SU-DHL-6 (cell line): ENCODE measurements around the gene ING4.
A peak's percentile ranks its signal among the peaks of the same experiment; 100 is the strongest.

Experiments
- H2AFZ ChIP-seq: fragments of 200-600 bp; sonication (generic); 2 replicates; pipeline ENCODE4 v1.6.1; 2014; ENCODE audit warnings: low read depth, mild to moderate bottlenecking, moderate library complexity, mixed read lengths, antibody characterized with exemption, low read length; ENCODE audit not compliant: severe bottlenecking
- H3F3A ChIP-seq: fragments of 200-600 bp; shearing (Covaris generic); 2 replicates; pipeline ENCODE4 v1.6.0; 2016; ENCODE audit warnings: antibody characterized with exemption, mild to moderate bottlenecking; ENCODE audit not compliant: insufficient read depth
- H3K27ac ChIP-seq: fragments of 200-600 bp; sonication (generic); 2 replicates; pipeline ENCODE4 v1.5.1; 2016; ENCODE audit warnings: low read depth, mild to moderate bottlenecking, low read length, moderate library complexity, mixed read lengths
- H3K27me3 ChIP-seq: fragments of 200-600 bp; sonication (generic), shearing (Covaris generic); 2 replicates; pipeline ENCODE4 v1.6.0; 2014; ENCODE audit warnings: mild to moderate bottlenecking, low read length
- H3K36me3 ChIP-seq: fragments of 200-600 bp; sonication (generic); 2 replicates; pipeline ENCODE4 v1.6.1; 2014; ENCODE audit warnings: mild to moderate bottlenecking, low read length, mixed read lengths
- H3K4me2 ChIP-seq: fragments of 300-600, 200-600 bp; shearing (Covaris generic), sonication (generic); 2 replicates; pipeline ENCODE4 v1.6.0; 2014; ENCODE audit warnings: low read length, low read depth, mild to moderate bottlenecking; ENCODE audit not compliant: poor library complexity, severe bottlenecking
- H3K4me3 ChIP-seq: fragments of 200-600 bp; sonication (generic); 2 replicates; pipeline ENCODE4 v1.5.1; 2014; ENCODE audit warnings: antibody characterized with exemption, low read length, mild to moderate bottlenecking, mixed read lengths; ENCODE audit not compliant: insufficient read depth, poor library complexity, severe bottlenecking
- H3K79me2 ChIP-seq: fragments of 200-600 bp; sonication (generic); 2 replicates; pipeline ENCODE4 v1.6.1; 2014; ENCODE audit warnings: mild to moderate bottlenecking, low read length, moderate library complexity; ENCODE audit not compliant: insufficient read depth
- H3K9ac ChIP-seq: fragments of 200-600 bp; sonication (generic); 2 replicates; pipeline ENCODE4 v1.7.0; 2014; ENCODE audit warnings: mild to moderate bottlenecking, low read length
- H3K9me2 ChIP-seq: fragments of 200-600 bp; sonication (generic); replicated peaks from 2 replicates; pipeline ENCODE4 v1.6.1; 2014; ENCODE audit warnings: low read length; ENCODE audit not compliant: insufficient read depth
- H3K9me3 ChIP-seq: fragments of 200-600 bp; sonication (generic); 2 replicates; pipeline ENCODE4 v1.6.1; 2014; ENCODE audit warnings: low read length, mixed read lengths; ENCODE audit not compliant: insufficient read depth
- H4K20me1 ChIP-seq: fragments of 200-600 bp; sonication (generic); 2 replicates; pipeline ENCODE4 v1.6.1; 2014; ENCODE audit warnings: low read depth, mild to moderate bottlenecking, antibody characterized with exemption, low read length, moderate library complexity, mixed read lengths
- EZH2phosphoT487 ChIP-seq: fragments of 200-600 bp; sonication (generic), shearing (Covaris generic); conservative IDR thresholded peaks from 2 replicates; pipeline ENCODE4 v1.6.1; 2018; ENCODE audit warnings: mild to moderate bottlenecking, antibody characterized with exemption, low read length, moderate library complexity, mixed read lengths
- TF ChIP-seq, protein P1 (sequence below): fragments of 200-600 bp; sonication (generic); IDR thresholded peaks from one replicate; pipeline ENCODE4 v1.5.1; 2017; ENCODE audit warnings: antibody characterized with exemption, mild to moderate bottlenecking, low read length, moderate library complexity; ENCODE audit not compliant: insufficient read depth, poor library complexity, severe bottlenecking

The ING4 gene

DNA sequence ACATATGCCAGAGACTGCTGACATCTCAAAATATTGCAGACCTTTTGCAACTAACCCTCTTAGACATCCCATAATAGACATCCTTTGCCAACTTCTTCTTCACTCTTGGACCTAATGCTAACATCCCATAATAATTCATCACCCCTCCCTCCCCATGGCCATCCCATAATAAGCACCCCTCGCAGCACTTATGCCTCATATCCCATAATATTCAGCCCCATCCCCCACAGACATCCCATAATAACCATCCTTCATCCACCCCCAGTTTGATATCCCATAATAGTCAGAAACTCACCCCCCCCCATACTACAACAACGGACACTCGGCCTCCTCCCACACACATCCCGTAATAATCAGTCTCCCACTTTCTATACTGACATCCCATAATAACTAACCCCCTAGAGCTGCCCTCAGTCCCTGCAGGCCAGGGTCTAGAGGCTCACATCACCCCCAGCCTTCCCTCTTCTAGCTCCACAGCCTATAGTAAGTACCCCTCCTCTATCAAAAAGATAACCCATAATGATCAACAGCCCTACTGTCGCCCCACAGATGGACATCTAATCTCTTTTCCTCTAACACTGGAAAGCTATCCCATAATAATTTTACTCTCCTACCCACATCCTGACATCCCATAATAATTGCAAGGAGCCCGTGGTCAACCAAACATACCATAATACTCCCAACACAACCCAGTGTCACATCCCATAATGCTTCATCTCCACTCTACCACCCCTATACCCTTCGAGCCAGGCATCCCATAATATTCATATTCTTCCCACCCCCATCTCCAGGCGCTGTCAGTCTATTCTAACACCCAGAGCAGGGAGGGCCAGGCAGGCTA is 54.9 kb downstream of the ING4 start:
- H3K9me3 ChIP-seq = no peaks in the 10 kb centered on the region
- H3K4me3 ChIP-seq = no peak overlapping the region
- peak overlapping the region; percentile 55 for H3K27ac ChIP-seq
- H2AFZ ChIP-seq = peak overlapping the region; percentile 3
- H3K9me2 ChIP-seq = no peaks in the 10 kb centered on the region
- no peaks in the 10 kb centered on the region for H3K36me3 ChIP-seq
- H3K79me2 ChIP-seq = peaks cover 38% of the 10 kb centered on the region
- no peaks in the 10 kb centered on the region for H3K27me3 ChIP-seq
- H4K20me1 ChIP-seq = peaks cover 7% of the 10 kb centered on the region; the same call in 1 of the 2 replicates
- H3K9ac ChIP-seq = no peak overlapping the region
- peak overlapping the region; percentile 34 for H3K4me2 ChIP-seq
- H3F3A ChIP-seq = peaks cover 37% of the 10 kb centered on the region
- TF ChIP-seq EZH2phosphoT487 = no peak
- TF ChIP-seq, protein P1, sequence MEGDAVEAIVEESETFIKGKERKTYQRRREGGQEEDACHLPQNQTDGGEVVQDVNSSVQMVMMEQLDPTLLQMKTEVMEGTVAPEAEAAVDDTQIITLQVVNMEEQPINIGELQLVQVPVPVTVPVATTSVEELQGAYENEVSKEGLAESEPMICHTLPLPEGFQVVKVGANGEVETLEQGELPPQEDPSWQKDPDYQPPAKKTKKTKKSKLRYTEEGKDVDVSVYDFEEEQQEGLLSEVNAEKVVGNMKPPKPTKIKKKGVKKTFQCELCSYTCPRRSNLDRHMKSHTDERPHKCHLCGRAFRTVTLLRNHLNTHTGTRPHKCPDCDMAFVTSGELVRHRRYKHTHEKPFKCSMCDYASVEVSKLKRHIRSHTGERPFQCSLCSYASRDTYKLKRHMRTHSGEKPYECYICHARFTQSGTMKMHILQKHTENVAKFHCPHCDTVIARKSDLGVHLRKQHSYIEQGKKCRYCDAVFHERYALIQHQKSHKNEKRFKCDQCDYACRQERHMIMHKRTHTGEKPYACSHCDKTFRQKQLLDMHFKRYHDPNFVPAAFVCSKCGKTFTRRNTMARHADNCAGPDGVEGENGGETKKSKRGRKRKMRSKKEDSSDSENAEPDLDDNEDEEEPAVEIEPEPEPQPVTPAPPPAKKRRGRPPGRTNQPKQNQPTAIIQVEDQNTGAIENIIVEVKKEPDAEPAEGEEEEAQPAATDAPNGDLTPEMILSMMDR = no peak

DNA sequence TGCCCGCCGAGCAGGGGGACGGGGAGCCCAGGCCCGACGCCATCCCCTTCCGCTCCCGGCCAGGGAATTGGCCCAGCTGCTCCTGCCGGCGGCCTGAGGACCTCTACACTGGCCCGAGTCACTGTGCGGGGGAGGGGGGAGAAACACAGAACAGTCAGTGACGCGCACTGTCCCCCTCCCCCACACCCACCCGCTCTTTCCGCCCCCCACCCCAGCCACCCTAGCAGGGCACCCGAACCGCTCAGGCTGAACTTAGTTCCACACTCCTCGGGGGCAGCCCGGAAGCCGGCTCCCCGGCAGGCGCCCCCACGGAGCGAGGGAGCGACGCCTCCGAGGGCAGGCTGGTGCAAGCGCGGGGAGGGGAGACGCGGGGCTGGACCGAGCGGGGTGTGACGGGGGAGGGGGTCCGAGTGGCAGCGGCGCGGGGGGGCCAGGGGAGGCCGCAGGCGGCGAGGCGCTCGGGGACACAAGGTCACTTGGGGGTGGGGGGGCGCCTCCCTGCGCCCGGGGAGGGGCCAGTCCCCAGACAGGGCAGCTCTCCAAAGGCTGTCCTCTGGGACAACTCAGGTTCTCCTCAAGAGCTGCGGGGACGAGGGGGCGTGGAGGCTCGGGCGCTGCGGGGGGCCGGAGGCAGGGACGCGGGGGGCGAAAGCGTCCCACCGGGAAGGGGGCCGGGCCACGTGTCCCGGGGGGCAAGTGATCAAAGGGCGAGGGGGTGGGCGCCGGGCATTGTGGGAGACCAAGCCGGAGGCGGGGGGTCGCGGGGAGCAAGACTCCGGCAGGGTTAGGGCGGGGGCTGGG is 56.4 kb downstream of the ING4 start:
- H3K9ac ChIP-seq = peak overlapping the region; percentile 89
- H3K4me3 ChIP-seq = peak overlapping the region; percentile 63
- peak overlapping the region; percentile 13 for H2AFZ ChIP-seq
- peaks cover 7% of the 10 kb centered on the region; the same call in 1 of the 2 replicates for H4K20me1 ChIP-seq
- H3K27me3 ChIP-seq = no peaks in the 10 kb centered on the region
- no peaks in the 10 kb centered on the region for H3K9me2 ChIP-seq
- peak overlapping the region; percentile 56 for H3K27ac ChIP-seq
- no peaks in the 10 kb centered on the region for H3K9me3 ChIP-seq
- H3K4me2 ChIP-seq = peak overlapping the region; percentile 61
- H3K79me2 ChIP-seq = peaks cover 44% of the 10 kb centered on the region
- TF ChIP-seq, protein P1 = no peak
- no peak for TF ChIP-seq EZH2phosphoT487
- H3F3A ChIP-seq = peaks cover 27% of the 10 kb centered on the region
- H3K36me3 ChIP-seq = 0 out of 2 replicates have a peak, but pooled peaks cover 1% of the 10 kb centered on the region

DNA sequence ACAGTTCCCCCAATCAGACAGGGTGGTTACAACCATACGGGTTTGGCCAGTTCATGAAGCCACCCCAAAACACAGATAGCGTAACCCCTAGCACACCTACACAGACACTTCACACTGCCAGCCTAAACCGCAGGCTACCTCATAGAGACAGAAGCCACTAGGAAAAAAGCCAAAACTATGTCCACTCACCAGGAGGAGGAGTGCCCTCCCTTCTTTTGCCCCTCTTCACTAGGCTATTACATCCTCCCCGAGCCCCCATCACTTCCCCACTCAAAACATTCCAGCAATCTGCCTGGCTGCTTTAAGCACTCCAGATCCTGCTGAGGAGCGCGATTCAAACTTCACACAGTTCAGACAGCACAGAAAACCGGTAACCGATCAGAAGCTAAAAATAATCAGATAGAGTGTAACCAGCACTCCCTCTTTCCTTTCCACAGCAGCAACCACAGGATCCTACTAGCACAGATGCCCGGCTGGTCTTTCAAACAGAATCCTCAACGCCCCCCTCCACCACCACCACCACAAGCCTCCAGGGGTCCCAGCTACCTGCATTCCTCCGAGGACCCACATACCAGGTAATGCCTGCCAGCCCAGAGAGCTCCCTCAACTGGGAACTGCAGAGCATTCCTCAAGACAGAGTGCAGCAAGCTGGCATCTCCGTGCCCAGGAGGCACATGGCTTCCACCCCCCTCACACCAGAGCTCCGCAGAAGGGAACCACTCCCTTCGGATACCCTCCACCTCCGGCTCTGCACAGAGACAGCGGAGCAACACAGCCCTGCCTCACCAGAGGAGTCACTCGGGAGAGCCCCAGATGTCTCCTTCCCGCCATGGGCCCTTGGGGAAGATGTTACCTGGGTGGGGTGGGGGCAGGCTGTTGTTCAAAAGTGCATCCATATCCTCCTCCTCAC is 57.2 kb downstream of the ING4 start:
- H3K4me2 ChIP-seq = peak overlapping the region; percentile 61
- no peaks in the 10 kb centered on the region for H3K9me2 ChIP-seq
- peaks cover 24% of the 10 kb centered on the region for H3F3A ChIP-seq
- H3K9ac ChIP-seq = peak overlapping the region; percentile 89
- peaks cover 7% of the 10 kb centered on the region; the same call in 1 of the 2 replicates for H4K20me1 ChIP-seq
- H2AFZ ChIP-seq = no peak overlapping the region
- no peaks in the 10 kb centered on the region for H3K9me3 ChIP-seq
- H3K79me2 ChIP-seq = peaks cover 44% of the 10 kb centered on the region
- H3K27me3 ChIP-seq = no peaks in the 10 kb centered on the region
- H3K36me3 ChIP-seq = 0 out of 2 replicates have a peak, but pooled peaks cover 6% of the 10 kb centered on the region
- peak overlapping the region; percentile 56 for H3K27ac ChIP-seq
- peak overlapping the region; percentile 63 for H3K4me3 ChIP-seq
- TF ChIP-seq EZH2phosphoT487 = no peak
- TF ChIP-seq, protein P1 = no peak
